Measurements from ENCODE around the gene OPTN.

The OPTN gene

GRCh38 chr10:13184276-13184675 lies 84.3 kb downstream of the OPTN start:
- no peak for DNase-seq (ENCODE audit: low read depth in 2 of 2)

DNA sequence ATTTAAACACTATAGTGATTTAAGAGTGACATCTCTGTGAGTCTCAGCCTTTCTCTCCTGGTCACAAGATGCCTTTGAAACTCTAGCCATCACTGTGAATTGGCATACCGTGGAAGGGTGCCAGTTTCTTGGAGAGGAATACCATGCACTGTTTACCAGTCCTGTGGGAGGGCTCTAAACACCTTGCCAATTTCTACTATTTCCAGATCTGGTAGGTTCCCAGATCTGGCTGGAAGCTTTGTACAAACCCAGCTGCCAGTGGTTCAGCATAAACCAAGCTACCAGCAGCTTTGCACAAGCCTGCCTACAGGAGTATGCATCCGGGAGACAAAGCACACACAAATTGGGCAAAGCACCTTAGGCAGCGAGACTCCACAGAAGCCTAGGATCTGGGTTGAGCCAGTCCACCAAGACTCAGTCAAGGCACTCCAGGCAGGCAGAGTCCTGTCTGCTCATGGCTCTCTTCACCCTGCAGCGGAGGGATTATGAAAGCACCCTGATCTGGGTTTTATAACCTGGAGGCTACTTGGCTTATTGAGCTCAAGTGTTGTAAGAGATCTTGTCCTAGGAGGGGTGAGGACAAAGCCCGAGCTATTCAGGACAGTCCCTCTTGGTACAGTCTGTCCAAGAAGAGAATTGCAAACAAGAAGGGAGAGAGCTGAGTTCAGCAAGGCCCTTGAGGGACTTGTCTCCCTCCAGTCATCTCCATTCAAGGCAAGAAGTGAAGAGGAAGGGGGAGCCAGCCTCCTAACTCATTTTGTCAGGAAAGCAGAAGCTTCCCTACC lies 85.0 kb downstream of the OPTN start:
- DNase-seq (ENCODE audit: low read depth in 2 of 2): no peak

DNA sequence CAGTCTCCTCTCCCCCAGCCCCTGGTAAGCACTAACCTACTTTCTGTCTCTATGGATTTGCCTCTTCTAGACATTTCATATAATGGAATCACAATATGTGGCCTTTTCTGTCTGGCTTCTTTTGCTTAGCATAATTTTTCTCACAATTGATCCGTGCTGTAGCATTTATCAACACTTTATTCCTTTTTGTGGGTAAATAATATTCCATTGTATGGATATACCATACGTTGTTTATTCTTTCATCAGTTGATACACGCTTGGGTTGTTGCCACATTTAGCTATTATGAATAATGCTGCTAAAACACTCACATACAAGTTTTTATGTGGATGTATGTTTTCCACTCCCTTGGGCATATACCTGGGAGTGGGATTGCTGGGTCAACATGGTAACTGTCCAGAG lies 87.2 kb downstream of the OPTN start:
- DNase-seq (ENCODE audit: low read depth in 2 of 2): no peak
